NCI-H2227 (cell line): ENCODE measurements around the gene ATXN1.
"Not testable (repeated sequence)": the region's sequence is repeated elsewhere in the genome, so short reads cannot be mapped to it uniquely, and the experiment has no call there.

Experiments
- DNase-seq: peaks from one replicate; lab custom pipeline; 2025; ENCODE audit not compliant: unreplicated experiment; lab: John Stamatoyannopoulos, UW

The ATXN1 gene

GRCh38 chr6:16654701-16655100, 106.6 kb downstream of the ATXN1 start:
- DNase-seq: no peak

- DNase-seq: no peak
Observed at GRCh38 chr6:16653226-16653625, 108.0 kb downstream of the ATXN1 start.

GRCh38 chr6:16651871-16652270, 109.4 kb downstream of the ATXN1 start:
- DNase-seq: no peak

- DNase-seq: no peak
Observed at GRCh38 chr6:16649890-16650289, 111.4 kb downstream of the ATXN1 start.

GRCh38 chr6:16649241-16649640, 112.0 kb downstream of the ATXN1 start:
- DNase-seq: no peak

- DNase-seq: no peak
Observed at GRCh38 chr6:16648003-16648402, 113.3 kb downstream of the ATXN1 start.

- no peak for DNase-seq
Observed at GRCh38 chr6:16647422-16647821, 113.8 kb downstream of the ATXN1 start.

GRCh38 chr6:16644540-16645250, 116.6 kb downstream of the ATXN1 start:
- DNase-seq: no peak

- no peak for DNase-seq
Observed at GRCh38 chr6:16639684-16640480, 121.4 kb downstream of the ATXN1 start.

GRCh38 chr6:16637635-16638034, 123.6 kb downstream of the ATXN1 start:
- no peak for DNase-seq

GRCh38 chr6:16635810-16636602, 125.3 kb downstream of the ATXN1 start:
- DNase-seq: no peak

- no peak for DNase-seq
Observed at GRCh38 chr6:16635291-16635809, 125.9 kb downstream of the ATXN1 start.

GRCh38 chr6:16634855-16635254, 126.4 kb downstream of the ATXN1 start:
- no peak for DNase-seq

- DNase-seq: no peak
Observed at GRCh38 chr6:16633961-16634360, 127.3 kb downstream of the ATXN1 start.

- DNase-seq: no peak
Observed at GRCh38 chr6:16633465-16633864, 127.8 kb downstream of the ATXN1 start.

GRCh38 chr6:16632101-16632500, 129.2 kb downstream of the ATXN1 start:
- DNase-seq: no peak

GRCh38 chr6:16630026-16630643, 131.1 kb downstream of the ATXN1 start:
- no peak for DNase-seq

GRCh38 chr6:16628580-16628979, 132.7 kb downstream of the ATXN1 start:
- not testable (repeated sequence) for DNase-seq

- DNase-seq: no peak
Observed at GRCh38 chr6:16626650-16627049, 134.6 kb downstream of the ATXN1 start.

- no peak for DNase-seq
Observed at GRCh38 chr6:16625291-16626265, 135.7 kb downstream of the ATXN1 start.
